AG09319 (cell line): ENCODE data around the gene ISCU.

Source experiments
- DNase-seq: peaks from one replicate; pipeline ENCODE4 v3.0.0-alpha.2; 2010; ENCODE audit warnings: low read depth; ENCODE audit errors: extremely low read depth
- TF ChIP-seq, protein P1 (sequence below): IDR thresholded peaks from 2 replicates; pipeline ENCODE4 v1.5.1; 2011; ENCODE audit warnings: low read depth, mild to moderate bottlenecking, inconsistent platforms, low read length, moderate library complexity

The ISCU gene

DNA sequence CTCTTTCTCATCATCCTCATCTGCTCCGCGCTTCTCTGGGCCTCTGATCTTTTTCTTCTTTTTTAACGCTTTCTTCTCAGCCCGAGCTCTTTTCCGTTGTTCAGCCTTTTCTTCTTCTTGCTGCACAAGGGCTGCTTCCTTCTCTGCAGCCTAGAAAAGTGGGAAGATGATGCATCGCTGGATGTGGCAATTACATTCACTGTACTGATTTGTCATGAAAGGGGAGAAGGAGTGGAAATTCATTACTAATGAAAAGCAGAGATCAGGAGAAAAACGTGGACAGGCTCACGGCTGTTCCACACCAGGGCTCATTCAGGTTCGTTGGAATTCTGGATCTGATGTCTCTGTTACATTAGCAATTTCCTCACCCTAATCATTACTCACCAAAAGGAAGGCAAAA, 32.2 kb upstream of the ISCU start:
- no peak for DNase-seq
- TF ChIP-seq, protein P1, sequence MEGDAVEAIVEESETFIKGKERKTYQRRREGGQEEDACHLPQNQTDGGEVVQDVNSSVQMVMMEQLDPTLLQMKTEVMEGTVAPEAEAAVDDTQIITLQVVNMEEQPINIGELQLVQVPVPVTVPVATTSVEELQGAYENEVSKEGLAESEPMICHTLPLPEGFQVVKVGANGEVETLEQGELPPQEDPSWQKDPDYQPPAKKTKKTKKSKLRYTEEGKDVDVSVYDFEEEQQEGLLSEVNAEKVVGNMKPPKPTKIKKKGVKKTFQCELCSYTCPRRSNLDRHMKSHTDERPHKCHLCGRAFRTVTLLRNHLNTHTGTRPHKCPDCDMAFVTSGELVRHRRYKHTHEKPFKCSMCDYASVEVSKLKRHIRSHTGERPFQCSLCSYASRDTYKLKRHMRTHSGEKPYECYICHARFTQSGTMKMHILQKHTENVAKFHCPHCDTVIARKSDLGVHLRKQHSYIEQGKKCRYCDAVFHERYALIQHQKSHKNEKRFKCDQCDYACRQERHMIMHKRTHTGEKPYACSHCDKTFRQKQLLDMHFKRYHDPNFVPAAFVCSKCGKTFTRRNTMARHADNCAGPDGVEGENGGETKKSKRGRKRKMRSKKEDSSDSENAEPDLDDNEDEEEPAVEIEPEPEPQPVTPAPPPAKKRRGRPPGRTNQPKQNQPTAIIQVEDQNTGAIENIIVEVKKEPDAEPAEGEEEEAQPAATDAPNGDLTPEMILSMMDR, result no peak

DNA sequence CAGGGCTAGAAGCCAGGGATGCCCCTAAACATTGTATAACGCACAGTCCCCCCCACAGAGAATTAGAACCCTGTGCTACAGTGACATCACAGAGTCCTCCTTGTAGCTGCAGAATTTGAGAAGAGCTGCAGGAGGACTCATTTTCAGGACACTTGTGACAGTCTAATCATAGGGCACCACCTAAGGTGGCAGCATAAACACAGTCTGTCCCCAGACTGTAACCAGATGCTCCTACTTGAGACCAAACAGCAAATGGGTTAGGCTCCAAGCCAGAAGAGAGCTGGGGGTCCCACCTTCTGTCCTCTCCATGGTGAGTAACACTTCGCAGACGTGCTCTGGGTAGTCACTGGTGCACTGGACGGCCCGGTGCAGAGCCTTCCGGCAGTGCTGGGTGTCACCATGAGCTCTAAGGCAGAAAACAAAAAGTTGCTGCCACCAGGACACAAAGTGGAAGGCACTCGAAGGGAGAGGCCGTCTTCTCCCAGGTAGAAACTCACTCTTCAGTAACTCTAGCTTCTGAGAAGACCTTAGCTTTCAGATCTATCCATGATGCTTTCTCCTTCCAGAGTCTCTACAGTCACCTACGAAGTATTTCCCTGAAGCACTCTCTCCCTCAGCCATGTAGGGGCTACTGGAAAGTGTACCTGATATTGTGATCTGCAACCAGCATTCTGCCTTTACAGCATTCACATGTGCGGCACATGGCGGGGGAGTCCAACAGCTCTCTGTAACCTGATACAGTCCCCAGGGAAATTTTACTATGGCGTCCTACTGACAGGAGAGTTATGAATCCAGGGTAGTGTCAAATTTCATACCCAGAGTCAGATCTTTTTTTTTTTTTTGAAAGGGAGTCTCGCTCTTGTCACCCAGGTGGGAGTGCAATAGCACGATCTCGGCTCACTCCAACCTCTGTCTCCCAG, 30.2 kb upstream of the ISCU start:
- DNase-seq, result no peak
- TF ChIP-seq, protein P1, result no peak

GRCh38 chr12:108538146-108538545, 24.2 kb upstream of the ISCU start:
- TF ChIP-seq, protein P1, result no peak
- DNase-seq, result no peak

GRCh38 chr12:108538616-108539195, 23.7 kb upstream of the ISCU start:
- DNase-seq, result no peak
- TF ChIP-seq, protein P1, result no peak

GRCh38 chr12:108542320-108542719, 20.1 kb upstream of the ISCU start:
- DNase-seq, result no peak
- TF ChIP-seq, protein P1, result no peak

DNA sequence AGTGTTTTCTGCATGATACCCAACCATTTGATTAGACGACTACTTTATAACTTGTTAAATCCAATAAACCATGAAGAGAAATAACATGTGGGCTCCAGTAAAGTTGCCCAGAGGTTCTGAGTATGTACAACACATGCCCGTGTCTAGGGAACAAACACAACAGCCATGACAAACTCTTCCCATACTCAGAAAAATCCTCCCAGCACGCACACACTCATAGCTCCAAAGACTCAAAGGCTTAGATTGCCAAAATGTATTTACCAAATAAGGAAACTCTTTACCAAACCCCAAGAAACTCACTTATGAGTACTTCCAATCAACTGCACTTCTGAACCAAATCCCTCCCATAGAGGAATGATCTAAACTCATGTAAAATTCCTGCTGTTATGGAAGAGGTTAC, 18.7 kb upstream of the ISCU start:
- TF ChIP-seq, protein P1, result no peak
- DNase-seq, result no peak

GRCh38 chr12:108547686-108548085, 14.7 kb upstream of the ISCU start:
- TF ChIP-seq, protein P1, result no peak
- DNase-seq, result no peak
